Limb (tissue), 2 donors: Measurements from ENCODE around the gene ZFPM1.
A peak's percentile ranks its signal among the peaks of the same experiment; 100 is the strongest.

ENCODE experiments used
- DNase-seq, 2 donors: peaks; one replicate each; pipeline ENCODE4 v3.0.0-alpha.2; 2016; ENCODE audit errors: extremely low spot score in 2 of 2

ZFPM1 gene

GRCh38 chr16:88560714-88561484 is 107.8 kb downstream of the ZFPM1 start:
- DNase-seq: peak; percentile 8 to 73

DNA sequence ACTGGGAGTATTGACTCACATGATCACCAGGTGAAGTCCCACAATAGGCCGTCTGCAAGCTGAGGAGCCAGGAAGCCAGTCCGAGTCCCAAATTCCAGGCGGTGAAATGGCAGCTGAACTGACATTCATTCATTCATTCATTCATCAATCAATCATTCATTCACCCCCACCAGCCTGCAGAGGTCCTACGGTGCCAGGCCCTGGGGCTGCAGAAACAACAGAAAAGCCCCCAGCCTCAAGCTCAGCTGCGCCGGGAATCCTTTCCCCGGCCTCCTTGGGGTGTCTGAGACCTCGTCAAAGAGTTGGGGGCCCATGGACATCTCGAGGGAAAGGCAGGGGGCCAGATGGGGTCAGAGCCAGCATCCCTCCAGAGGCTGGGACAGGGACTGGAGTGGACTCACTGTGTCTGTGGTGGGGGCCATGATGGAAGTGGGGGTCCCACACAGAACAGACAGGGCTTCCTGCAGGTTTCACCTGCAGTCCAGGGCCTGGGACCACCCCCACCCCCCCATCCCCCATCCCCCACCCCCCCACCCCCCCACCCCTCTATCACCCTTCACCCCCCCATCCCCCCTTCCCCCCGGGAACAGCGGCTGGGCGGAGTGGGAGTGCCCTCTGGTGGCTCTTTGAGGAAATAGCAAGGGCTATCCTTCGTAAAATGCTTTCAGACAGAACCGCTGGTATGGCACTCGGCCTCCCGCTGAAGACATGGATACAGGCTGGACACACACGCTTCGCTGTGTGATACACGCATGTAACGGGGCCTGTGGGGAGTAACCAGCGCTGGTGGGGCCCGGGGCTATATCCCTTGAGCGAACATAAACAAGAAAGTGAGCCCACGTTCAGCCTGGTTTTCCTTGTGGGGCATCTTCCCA is 108.6 kb downstream of the ZFPM1 start:
- DNase-seq: peak; percentile 45 to 73

- DNase-seq: no peak
Measured at GRCh38 chr16:88566158-88566557, 113.1 kb downstream of the ZFPM1 start.

DNA sequence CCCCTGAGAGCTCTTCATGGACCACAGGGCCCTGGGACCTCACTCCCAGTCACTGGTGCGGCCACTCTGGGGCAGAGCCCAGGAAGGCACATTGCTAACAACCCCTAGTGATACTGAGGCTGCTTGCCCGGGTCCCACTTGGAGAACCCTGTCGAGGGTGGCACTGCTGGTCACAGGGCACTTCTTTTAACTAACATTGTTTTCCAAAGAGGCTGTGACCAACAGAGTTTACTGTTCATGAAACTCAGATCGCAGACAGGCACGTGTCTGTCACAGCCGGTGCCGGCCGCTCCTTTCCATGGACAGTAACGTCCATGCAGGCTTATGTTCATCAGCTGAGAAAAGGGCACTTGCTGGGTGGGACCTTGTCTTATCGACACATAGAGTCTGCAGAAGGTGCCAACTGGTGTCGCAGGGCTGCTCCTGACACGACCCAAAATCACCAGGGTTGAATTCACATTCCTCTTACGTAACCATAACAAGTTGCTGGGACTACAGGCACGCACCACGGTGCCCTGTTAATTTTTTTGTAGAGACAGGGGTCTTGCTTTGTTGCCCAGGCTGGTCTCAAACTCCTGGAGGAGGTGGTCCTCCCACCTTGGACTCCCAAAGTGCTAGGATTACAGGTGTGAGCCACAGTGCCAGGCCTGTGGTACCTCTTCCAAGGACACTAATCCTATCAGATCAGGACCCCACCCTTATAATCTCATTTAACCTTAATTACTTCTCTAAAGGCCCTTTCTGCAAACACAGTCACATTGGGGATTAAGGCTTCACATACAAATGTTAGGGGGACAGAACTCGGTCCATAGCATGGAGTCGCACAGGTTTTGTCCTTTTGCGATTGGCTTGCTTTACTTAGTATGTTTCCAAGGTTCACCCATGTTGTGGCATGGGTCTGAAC is 115.9 kb downstream of the ZFPM1 start:
- DNase-seq: no peak

DNA sequence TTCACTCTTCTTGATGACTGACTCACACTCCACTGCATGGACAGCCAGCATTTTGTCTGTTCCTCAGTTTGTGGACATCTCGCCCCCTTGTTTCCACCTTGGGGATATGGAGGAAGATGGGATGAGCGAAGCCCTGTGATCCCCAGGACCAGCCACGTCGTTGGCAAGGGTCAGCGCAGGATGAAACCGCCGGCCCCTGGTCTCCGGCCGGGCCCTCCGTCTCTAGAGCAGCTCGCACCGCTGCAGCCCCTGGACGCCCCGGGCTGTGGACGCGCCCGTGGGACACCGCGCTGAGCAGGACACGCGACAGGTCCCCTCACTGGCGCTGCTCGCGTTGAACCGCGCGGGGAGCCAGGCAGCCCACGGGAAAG is 116.5 kb downstream of the ZFPM1 start:
- DNase-seq: no peak

GRCh38 chr16:88569985-88570690 is 117.1 kb downstream of the ZFPM1 start, which contains the start of gene ZC3H18:
TSS of gene ZC3H18 (plus strand) at chr16:88570403. CDS start at chr16:88577124, 6,721 bp downstream.
- peak; percentile 98 to 99 for DNase-seq

GRCh38 chr16:88570691-88571092 is 117.6 kb downstream of the ZFPM1 start:
- DNase-seq: no peak

- DNase-seq: no peak
Measured at GRCh38 chr16:88575251-88575650, 122.2 kb downstream of the ZFPM1 start.

GRCh38 chr16:88576307-88576706 is 123.2 kb downstream of the ZFPM1 start:
- DNase-seq: no peak

- DNase-seq: no peak
Measured at GRCh38 chr16:88577166-88577565, 124.1 kb downstream of the ZFPM1 start.

GRCh38 chr16:88578446-88579313 is 125.6 kb downstream of the ZFPM1 start:
- DNase-seq: no peak

DNA sequence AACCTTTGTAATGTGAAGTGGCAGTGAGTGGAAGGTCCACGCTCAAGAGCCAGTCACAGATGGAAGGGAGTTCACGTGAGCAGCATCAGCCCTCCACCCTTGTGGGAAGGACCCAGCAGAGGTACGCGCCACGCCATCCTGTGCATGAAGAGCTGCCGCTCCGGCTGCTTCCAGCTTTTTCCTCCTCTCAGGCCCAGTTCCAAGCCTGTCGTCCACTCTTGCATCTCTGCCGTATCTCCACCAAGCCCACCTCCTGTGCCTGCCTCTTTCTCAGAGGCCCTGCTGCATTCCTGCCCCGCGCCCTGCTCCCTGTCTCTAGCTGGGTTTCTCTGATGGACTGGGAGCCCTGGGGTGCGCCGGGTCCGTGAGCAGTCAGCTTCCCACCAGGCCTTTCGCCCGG is 127.3 kb downstream of the ZFPM1 start:
- DNase-seq: no peak

GRCh38 chr16:88581033-88581432 is 128.0 kb downstream of the ZFPM1 start:
- no peak for DNase-seq

GRCh38 chr16:88582912-88583575 is 130.0 kb downstream of the ZFPM1 start:
- no peak for DNase-seq

DNA sequence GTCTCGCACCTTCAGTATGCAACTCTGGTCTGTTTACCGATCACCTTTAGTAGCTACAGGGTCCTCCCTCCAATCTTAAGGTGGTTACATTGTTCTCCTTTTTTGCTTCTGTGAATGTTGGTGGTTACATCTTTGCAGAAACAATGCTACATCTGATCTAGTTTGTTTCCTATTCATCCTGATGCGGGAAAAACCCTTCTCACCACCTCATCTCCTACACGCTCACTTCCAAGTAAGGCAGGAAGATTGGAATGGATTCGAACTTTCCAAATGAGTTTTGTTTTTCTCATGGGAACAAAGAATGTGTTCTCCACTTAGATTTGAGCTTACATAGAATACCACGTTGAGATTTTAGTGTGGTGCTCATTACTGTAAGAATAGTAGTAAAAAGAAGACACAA is 131.6 kb downstream of the ZFPM1 start:
- no peak for DNase-seq

DNA sequence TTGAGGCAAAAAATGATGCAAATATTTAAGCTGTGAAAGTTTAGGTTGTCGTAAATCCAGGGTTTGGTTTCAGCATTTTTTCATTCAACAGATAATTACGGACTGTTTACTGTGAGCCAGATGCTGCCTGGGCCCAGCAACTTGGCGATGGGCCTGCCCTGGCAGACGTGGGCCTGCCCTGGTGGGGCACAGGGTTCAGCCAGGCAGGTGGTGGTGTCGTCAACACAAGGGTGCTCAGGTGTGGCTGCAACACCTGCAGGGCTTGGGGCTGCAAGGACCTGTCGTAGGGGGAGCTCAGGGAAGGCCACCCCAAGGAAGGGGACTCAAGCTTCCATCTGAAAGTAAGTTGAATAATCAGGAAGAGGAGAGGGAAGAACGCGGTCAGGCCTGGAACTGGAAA is 132.2 kb downstream of the ZFPM1 start:
- DNase-seq: no peak

DNA sequence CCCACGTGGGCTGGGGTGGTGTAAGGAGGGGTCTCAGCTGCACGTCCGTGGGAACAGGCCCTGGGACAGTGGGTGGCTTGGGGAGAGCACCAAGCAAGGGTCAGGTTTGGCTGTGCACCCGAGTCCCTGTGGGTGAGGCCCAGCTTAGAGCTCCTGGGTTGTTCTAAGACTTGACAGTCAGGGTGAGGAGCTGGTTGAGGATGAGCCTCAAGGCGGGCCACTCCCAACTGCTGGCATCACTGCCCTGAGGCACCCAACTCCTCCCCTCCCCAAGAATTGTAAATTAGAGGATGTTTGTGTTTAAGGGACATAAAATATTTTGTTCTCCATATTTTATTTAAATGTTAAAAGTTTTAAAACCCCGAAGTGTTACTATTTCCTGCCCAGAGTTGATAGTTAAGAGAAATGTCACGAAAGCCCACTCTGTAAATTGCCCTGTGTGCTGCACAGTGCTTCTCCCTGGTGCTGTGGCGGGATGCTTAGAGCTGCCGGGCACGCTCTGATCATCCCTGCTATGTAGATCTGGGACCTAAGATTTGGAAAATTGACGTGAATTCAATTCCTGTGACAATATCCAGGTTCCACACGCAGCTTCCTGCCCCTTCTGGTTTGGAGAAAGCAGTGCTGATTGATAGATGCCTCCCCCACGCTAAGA is 133.0 kb downstream of the ZFPM1 start:
- DNase-seq: no peak
